ENCODE results near the gene KMO. TPM values are rescaled to one million over a fixed set of nuclear protein-coding genes. Genes with fewer than 3 reads are reported as not detected.

Gene KMO
- total RNA-seq, 1 experiment from 2014 or later, result not detected

GRCh38 chr1:241592273-241592958 lies 60.2 kb downstream of the KMO start:
- Histone ChIP-seq H3K4ac (ENCODE audit: low read depth, low read length) (no peak overlapping the region), H3K56ac (ENCODE audit: insufficient read length, low read depth, low read length) (no peak overlapping the region), H3K4me2 (ENCODE audit: insufficient read depth, insufficient read length, low read length) (no peak overlapping the region), H3K23me2 (ENCODE audit: insufficient read length, low read depth, low read length, poor library complexity, severe bottlenecking) (no peaks in the 10 kb centered on the region), H3K79me2 (ENCODE audit: insufficient read depth, low read length) (no peaks in the 10 kb centered on the region), H3T11ph (ENCODE audit: low read length) (no peak overlapping the region), H3K27ac (ENCODE audit: insufficient read length, low read depth, low read length) (no peak overlapping the region), H2BK12ac (ENCODE audit: insufficient read length, low read depth, low read length) (no peak overlapping the region), H4K91ac (ENCODE audit: insufficient read length, low read depth, low read length) (no peak overlapping the region), H2BK5ac (ENCODE audit: insufficient read length, low read length) (no peak overlapping the region), H2BK15ac (ENCODE audit: low read depth, low read length) (no peak overlapping the region), H3K27me3 (ENCODE audit: insufficient read depth, low read length) (no peaks in the 10 kb centered on the region), H2AK5ac (ENCODE audit: insufficient read length, low read length) (no peak overlapping the region), H2BK20ac (ENCODE audit: low read depth, low read length, poor library complexity, severe bottlenecking) (no peak overlapping the region), H4K8ac (replicated peaks; ENCODE audit: insufficient read length, low read depth, low read length) (no peak overlapping the region), H3K23ac (ENCODE audit: insufficient read length, low read depth, low read length) (no peak overlapping the region), H3K9me3 (ENCODE audit: control insufficient read depth, low read depth, low read length) (no peaks in the 10 kb centered on the region), H4K5ac (ENCODE audit: insufficient read length, low read depth, low read length) (no peak overlapping the region), H3K14ac (ENCODE audit: insufficient read depth, low read length) (no peak overlapping the region), H3K4me1 (ENCODE audit: insufficient read depth, low read length) (no peaks in the 10 kb centered on the region), H3K18ac (ENCODE audit: insufficient read length, low read depth, low read length) (no peak overlapping the region), H3K9ac (ENCODE audit: extremely low read depth, insufficient read length, low read length) (no peak overlapping the region), H2AFZ (ENCODE audit: low read length) (no peak overlapping the region), H2BK120ac (ENCODE audit: low read depth, low read length, poor library complexity, severe bottlenecking) (no peak overlapping the region), H4K20me1 (ENCODE audit: control insufficient read depth, insufficient read depth, insufficient read length) (no peaks in the 10 kb centered on the region), H3K79me1 (ENCODE audit: insufficient read depth, low read depth, low read length, poor library complexity, severe bottlenecking) (no peaks in the 10 kb centered on the region)
- H3K27me3 Mint-ChIP-seq (ENCODE audit: low read depth), result no peaks in the 10 kb centered on the region
- DNase-seq, result no peak
- H3K27ac Mint-ChIP-seq, result no peak overlapping the region
- H3K4me3 Mint-ChIP-seq, result no peak overlapping the region
- H3K4me1 Mint-ChIP-seq, result no peaks in the 10 kb centered on the region; a peak in 1 of 4 replicates
- H3K9me3 Mint-ChIP-seq, result no peaks in the 10 kb centered on the region
- TF ChIP-seq CTCF (conservative IDR thresholded peaks at IDR 0.05), result no peak
- no peaks in the 10 kb centered on the region; a peak in 1 of 7 replicates for H3K36me3 Mint-ChIP-seq (ENCODE audit: insufficient read depth in 1 of 3, low read depth in 3 of 3)
- WGBS (ENCODE audit: extremely low coverage, insufficient read length, low lambda C conversion rate), result 100% methylated on average over 1 of the region's 3 CpGs
